GM12878 (cell line): Measurements from ENCODE around the gene CAMTA1. TPM values are rescaled to one million over a fixed set of nuclear protein-coding genes. Genes with fewer than 3 reads are reported as not detected.
A peak's percentile ranks its signal among the peaks of the same experiment; 100 is the strongest.

ENCODE experiments used
- ATAC-seq: fragments of 200-7000 bp; cut with Tn5 transposase; 3 replicates; pipeline ENCODE4 v1.9.1; 2020; ENCODE audit warnings: mild to moderate bottlenecking, moderate library complexity
- BruUV-seq: library from RNA; stranded (reverse); fragments of 400-500 nt; replicated peaks from 2 replicates; lab custom pipeline; 2021; lab: Mats Ljungman, UMichigan
- CTCF ChIA-PET: fragments of 300-600 bp; sonication (Branson Sonifier 250); formaldehyde crosslinking; extraction: SDS; loops from one replicate; lab custom pipeline; 2021; ENCODE audit warnings: inconsistent platforms; lab: Yijun Ruan, JAX
- POLR2A ChIA-PET: fragments of 350-600 bp; formaldehyde crosslinking; extraction: SDS; loops from one replicate; lab custom pipeline; 2021; ENCODE audit warnings: inconsistent platforms; lab: Charles Lee
- RAD21 ChIA-PET: fragments of 300-600 bp; sonication (Branson Sonifier 250); formaldehyde crosslinking; loops from one replicate; lab custom pipeline; 2023; ENCODE audit warnings: antibody characterized with exemption; ENCODE audit not compliant: unreplicated experiment; lab: Charles Lee
- SMC1A ChIA-PET: fragments of 300-600 bp; sonication (Branson Sonifier 250); formaldehyde crosslinking; loops from one replicate; lab custom pipeline; 2023; ENCODE audit not compliant: unreplicated experiment, uncharacterized antibody; lab: Charles Lee
- DNase-seq: peaks from one replicate; pipeline ENCODE4 v3.0.0-alpha.2; 2011; ENCODE audit warnings: low read depth, low spot score
- FAIRE-seq: peaks from 3 replicates; lab custom pipeline; 2011; peaks lifted over from hg19 to GRCh38; lab: Jason Lieb, UNC
- H2AFZ ChIP-seq: 2 replicates; pipeline ENCODE4 v1.6.0; 2011; ENCODE audit warnings: low read depth, low read length, control low read depth; ENCODE audit not compliant: control insufficient read depth
- H3K27ac ChIP-seq: 2 replicates; pipeline ENCODE4 v1.5.1; 2011; ENCODE audit warnings: control low read depth; ENCODE audit not compliant: control insufficient read depth, insufficient read depth
- H3K27me3 ChIP-seq, 2 experiments: replicated peaks in 1 of 2; 2 replicates each; pipeline versions ENCODE4 v1.6.0 to v1.6.1; 2011; ENCODE audit warnings: low read length in 1 of 2; ENCODE audit not compliant: control insufficient read depth in 2 of 2, insufficient read depth in 2 of 2
- H3K36me3 ChIP-seq, 2 experiments: 2 replicates each; pipeline ENCODE4 v1.5.1; 2011; ENCODE audit warnings: low read length in 1 of 2; ENCODE audit not compliant: control insufficient read depth in 2 of 2, insufficient read depth in 2 of 2
- H3K4me1 ChIP-seq: 2 replicates; pipeline ENCODE4 v1.6.1; 2011; ENCODE audit warnings: mild to moderate bottlenecking, low read length, moderate library complexity, mixed read lengths; ENCODE audit not compliant: control insufficient read depth, insufficient read depth
- H3K4me2 ChIP-seq: 2 replicates; pipeline ENCODE4 v1.6.0; 2011; ENCODE audit warnings: control low read depth; ENCODE audit not compliant: control insufficient read depth, insufficient read depth
- H3K4me3 ChIP-seq: fragments of 200-600 bp; sonication (generic); 2 replicates; pipeline ENCODE4 v1.5.1; 2016
- H3K79me2 ChIP-seq: 2 replicates; pipeline ENCODE4 v1.6.0; 2011; ENCODE audit warnings: low read length; ENCODE audit not compliant: control insufficient read depth, insufficient read depth
- H3K9ac ChIP-seq: 2 replicates; pipeline ENCODE4 v1.8.0; 2011; ENCODE audit warnings: low read length, control low read depth, mixed read lengths; ENCODE audit not compliant: control insufficient read depth, insufficient read depth
- H3K9me3 ChIP-seq: replicated peaks from 3 replicates; pipeline ENCODE4 v1.5.1; 2011; ENCODE audit warnings: mild to moderate bottlenecking, low read length; ENCODE audit not compliant: control insufficient read depth, insufficient read depth
- H4K20me1 ChIP-seq: 2 replicates; pipeline ENCODE4 v1.6.0; 2011; ENCODE audit not compliant: control insufficient read depth, insufficient read depth
- CHD1 ChIP-seq: IDR thresholded peaks from 2 replicates; pipeline ENCODE4 v1.6.1; 2012; ENCODE audit warnings: low read depth, low read length, improper control_type of control experiment
- CREM ChIP-seq: IDR thresholded peaks from 2 replicates; pipeline ENCODE4 v1.6.1; 2014; ENCODE audit warnings: antibody characterized with exemption, low read depth
- HDAC2 ChIP-seq: fragments of 200-600 bp; sonication (generic); IDR thresholded peaks from 2 replicates; pipeline ENCODE4 v1.6.1; 2017
- NFIC ChIP-seq: IDR thresholded peaks from 2 replicates; pipeline ENCODE4 v1.6.1; 2012; ENCODE audit warnings: low read depth, mild to moderate bottlenecking, inconsistent platforms, low read length, moderate library complexity
- NFXL1 ChIP-seq: fragments of 450-650 bp; IDR thresholded peaks from 2 replicates; pipeline ENCODE4 v1.6.1; 2017; ENCODE audit warnings: antibody characterized with exemption, mild to moderate bottlenecking, borderline replicate concordance
- SREBF1 ChIP-seq: IDR thresholded peaks from 2 replicates; pipeline ENCODE4 v1.6.1; 2012; ENCODE audit warnings: mild to moderate bottlenecking, low read length
- SREBF2 ChIP-seq: IDR thresholded peaks from 2 replicates; pipeline ENCODE4 v1.6.1; 2012; ENCODE audit warnings: mild to moderate bottlenecking, low read length
- WGBS: methylation state at CpG from one replicate; pipeline ENCODE4 v1.1.6; 2016; ENCODE audit warnings: low lambda C conversion rate; ENCODE audit not compliant: insufficient replicate concordance, insufficient coverage; ENCODE audit errors: missing lambda C conversion rate; 5-methylcytosine and 5-hydroxymethylcytosine counted together
- in situ Hi-C: fragments of 300-500 bp; cut with MboI; formaldehyde crosslinking; loops from 9 replicates; pipeline ENCODE4 v1.14.3; 2018; ENCODE audit warnings: mixed read lengths
- intact Hi-C: fragments of 100-400 bp; cut with micrococcal nuclease; formaldehyde crosslinking; loops from one replicate; pipeline ENCODE4 v1.14.2; 2022; ENCODE audit not compliant: unreplicated experiment
- polyA plus RNA-seq, 11 experiments: library from polyadenylated mRNA; depleted of rRNA in 4 of 11; unstranded in 6 of 11; stranded (reverse) in 5 of 11; fragments of >200 nt; fragmentation: Nextera tagmentation in 4 of 11; fragmentation: Illumina TruSeq in 1 of 11; extraction: Ambion mirVana in 4 of 11; extraction: Trizol in 1 of 11; gene quantifications; 1 replicate in 1 of 11; 2 replicates in 10 of 11; pipeline versions ENCODE4 v1.2.1 to v1.2.3, GENCODE V29; 2011 to 2016; ENCODE audit warnings: inconsistent platforms in 2 of 11, missing spikeins in 2 of 11, low read depth in 1 of 11
- total RNA-seq, 4 experiments: library from RNA; depleted of rRNA in 3 of 4; stranded (reverse); fragments of >200 nt in 3 of 4; fragmentation: Illumina TruSeq in 1 of 4; extraction: Trizol in 1 of 4; gene quantifications; 2 replicates each; pipeline versions ENCODE4 v1.2.1 to v1.2.3, GENCODE V29; 2013 to 2021
- TF ChIP-seq, protein P1 (sequence below): fragments of 450-650 bp; formaldehyde crosslinking; IDR thresholded peaks from 2 replicates; pipeline ENCODE4 v1.4.0; 2022; ENCODE audit warnings: mild to moderate bottlenecking, moderate library complexity
- TF ChIP-seq, protein P2 (sequence below): fragments of 450-650 bp; IDR thresholded peaks from 2 replicates; pipeline ENCODE4 v1.6.1; 2017; ENCODE audit warnings: borderline replicate concordance

The CAMTA1 gene
- total and polyA plus RNA-seq, 10 of the 15 experiments (the other 5 are each of a cell fraction or from before 2014, with no cell fraction given), result 37.7 to 148 (median 76.4) TPM

DNA sequence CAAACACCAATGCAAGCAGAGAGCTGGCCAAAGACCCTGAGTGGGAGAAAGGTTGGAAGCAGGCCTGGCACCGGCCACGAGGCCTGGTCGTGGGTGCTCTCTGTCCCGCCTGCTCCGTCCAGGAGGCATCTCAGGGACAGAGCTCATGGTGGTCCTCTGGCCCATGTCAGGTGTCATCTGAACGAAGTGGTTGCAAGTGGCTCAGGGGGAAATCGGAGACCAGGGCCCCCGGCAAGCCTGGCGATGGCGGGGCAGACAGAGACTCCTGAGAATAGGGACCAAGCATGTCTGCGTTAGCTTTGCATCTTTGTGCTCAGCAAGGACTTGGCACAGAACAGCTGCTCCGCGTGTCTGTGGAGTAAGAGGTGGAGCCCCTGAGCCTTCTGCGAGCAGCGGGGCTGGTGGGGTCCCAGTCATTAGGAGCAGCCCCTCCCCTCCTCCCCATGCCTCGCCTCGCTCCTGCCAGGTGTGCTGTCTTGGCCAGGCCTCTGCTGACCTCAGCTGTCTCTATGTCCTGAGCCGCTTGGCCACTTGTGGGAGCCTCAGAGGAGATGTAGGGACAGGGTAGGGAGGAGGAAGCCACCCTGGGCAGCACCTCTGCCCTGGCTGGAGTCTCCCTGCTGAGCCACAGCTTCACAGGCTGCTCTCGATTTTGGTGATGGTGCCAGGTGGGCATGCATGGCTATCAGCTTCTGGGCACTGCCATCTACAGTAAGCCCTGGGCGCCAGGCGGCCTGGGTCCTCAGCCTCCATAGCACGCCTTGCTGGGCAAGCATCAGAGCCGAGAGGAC, 622.9 kb downstream of the CAMTA1 start (continued):
- TF ChIP-seq, protein P1, sequence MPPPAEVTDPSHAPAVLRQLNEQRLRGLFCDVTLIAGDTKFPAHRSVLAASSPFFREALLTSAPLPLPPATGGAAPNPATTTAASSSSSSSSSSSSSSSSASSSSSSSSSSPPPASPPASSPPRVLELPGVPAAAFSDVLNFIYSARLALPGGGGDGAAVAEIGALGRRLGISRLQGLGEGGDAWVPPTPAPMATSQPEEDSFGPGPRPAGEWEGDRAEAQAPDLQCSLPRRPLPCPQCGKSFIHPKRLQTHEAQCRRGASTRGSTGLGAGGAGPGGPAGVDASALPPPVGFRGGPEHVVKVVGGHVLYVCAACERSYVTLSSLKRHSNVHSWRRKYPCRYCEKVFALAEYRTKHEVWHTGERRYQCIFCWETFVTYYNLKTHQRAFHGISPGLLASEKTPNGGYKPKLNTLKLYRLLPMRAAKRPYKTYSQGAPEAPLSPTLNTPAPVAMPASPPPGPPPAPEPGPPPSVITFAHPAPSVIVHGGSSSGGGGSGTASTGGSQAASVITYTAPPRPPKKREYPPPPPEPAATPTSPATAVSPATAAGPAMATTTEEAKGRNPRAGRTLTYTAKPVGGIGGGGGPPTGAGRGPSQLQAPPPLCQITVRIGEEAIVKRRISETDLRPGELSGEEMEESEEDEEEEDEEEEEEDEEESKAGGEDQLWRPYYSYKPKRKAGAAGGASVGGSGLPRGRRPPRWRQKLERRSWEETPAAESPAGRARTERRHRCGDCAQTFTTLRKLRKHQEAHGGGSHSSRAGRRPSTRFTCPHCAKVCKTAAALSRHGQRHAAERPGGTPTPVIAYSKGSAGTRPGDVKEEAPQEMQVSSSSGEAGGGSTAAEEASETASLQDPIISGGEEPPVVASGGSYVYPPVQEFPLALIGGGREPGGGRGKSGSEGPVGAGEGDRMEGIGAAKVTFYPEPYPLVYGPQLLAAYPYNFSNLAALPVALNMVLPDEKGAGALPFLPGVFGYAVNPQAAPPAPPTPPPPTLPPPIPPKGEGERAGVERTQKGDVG (CRISPR knock-in tag), result no peak
- TF ChIP-seq, all 136 proteins: peak for 0

DNA sequence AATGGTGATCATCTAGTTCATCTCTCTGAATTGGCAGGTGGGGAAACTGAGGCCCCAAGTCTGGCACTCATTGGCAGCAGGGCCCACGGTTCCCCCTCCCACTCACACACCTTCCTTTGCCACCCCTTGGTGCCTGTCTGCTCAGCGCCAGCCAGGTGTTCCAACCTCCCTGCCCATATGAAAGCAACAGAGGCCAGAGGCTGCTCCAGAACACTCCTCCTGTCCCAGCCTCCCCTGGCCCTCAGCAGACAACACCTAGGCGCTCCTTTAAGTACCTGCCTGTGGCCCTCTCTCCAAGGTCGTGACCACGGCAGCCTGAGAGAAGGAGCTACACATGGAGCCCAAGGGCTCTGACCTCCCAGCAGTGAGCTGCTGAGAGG, 623.5 kb downstream of the CAMTA1 start:
- H3K27me3 ChIP-seq, result no peaks in the 10 kb centered on the region
- RAD21 ChIA-PET, result no interaction called here
- in situ Hi-C loops, result no loop called here
- no peak overlapping the region for H2AFZ ChIP-seq
- H3K9me3 ChIP-seq, result no peaks in the 10 kb centered on the region; the same call in 2 of the 3 replicates
- H3K9ac ChIP-seq, result no peak overlapping the region
- H3K36me3 ChIP-seq, result no peaks in the 10 kb centered on the region
- no peak overlapping the region for H3K27ac ChIP-seq
- H4K20me1 ChIP-seq, result no peaks in the 10 kb centered on the region
- SMC1A ChIA-PET, result no interaction called here
- no peak for DNase-seq
- FAIRE-seq, result no peak
- CTCF ChIA-PET, result no interaction called here
- POLR2A ChIA-PET, result no interaction called here
- no TSS peak for BruUV-seq
- ATAC-seq, result no peak
- peaks cover 39% of the 10 kb centered on the region for H3K4me1 ChIP-seq
- 18% methylated on average over 5 of the region's 5 CpGs for WGBS
- H3K4me2 ChIP-seq, result 0 out of 2 replicates have a peak overlapping the region, but pooled peaks have one; percentile 9
- H3K79me2 ChIP-seq, result peaks cover 2% of the 10 kb centered on the region; the same call in 1 of the 2 replicates
- no peak overlapping the region for H3K4me3 ChIP-seq
- TF ChIP-seq NFXL1 (no peak), NFIC (no peak), CHD1 (no peak), SREBF2 (no peak), SREBF1 (no peak), CREM (no peak), HDAC2 (no peak)
- TF ChIP-seq, protein P2, sequence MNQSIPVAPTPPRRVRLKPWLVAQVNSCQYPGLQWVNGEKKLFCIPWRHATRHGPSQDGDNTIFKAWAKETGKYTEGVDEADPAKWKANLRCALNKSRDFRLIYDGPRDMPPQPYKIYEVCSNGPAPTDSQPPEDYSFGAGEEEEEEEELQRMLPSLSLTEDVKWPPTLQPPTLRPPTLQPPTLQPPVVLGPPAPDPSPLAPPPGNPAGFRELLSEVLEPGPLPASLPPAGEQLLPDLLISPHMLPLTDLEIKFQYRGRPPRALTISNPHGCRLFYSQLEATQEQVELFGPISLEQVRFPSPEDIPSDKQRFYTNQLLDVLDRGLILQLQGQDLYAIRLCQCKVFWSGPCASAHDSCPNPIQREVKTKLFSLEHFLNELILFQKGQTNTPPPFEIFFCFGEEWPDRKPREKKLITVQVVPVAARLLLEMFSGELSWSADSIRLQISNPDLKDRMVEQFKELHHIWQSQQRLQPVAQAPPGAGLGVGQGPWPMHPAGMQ, result no peak
- TF ChIP-seq, all 136 proteins: peak for 0
- intact Hi-C loops, result no loop called here
